H9 (cell line): ENCODE measurements around the gene TSPEAR. TPM values are rescaled to one million over a fixed set of nuclear protein-coding genes. Genes with fewer than 3 reads are reported as not detected.
A peak's percentile ranks its signal among the peaks of the same experiment; 100 is the strongest.

Experiments used
- DNase-seq: peaks from one replicate; pipeline ENCODE4 v3.0.0-alpha.2; 2017
- H2AFZ ChIP-seq: one replicate; pipeline ENCODE4 v1.6.1; 2013; ENCODE audit warnings: mild to moderate bottlenecking, low read length, control low read depth, moderate library complexity
- H2AK5ac ChIP-seq: 2 replicates; pipeline ENCODE4 v1.6.1; 2013; ENCODE audit warnings: low read length, control low read depth, mixed read lengths; ENCODE audit not compliant: insufficient read length
- H2BK120ac ChIP-seq: one replicate; pipeline ENCODE4 v1.6.1; 2013; ENCODE audit warnings: low read depth, mild to moderate bottlenecking, low read length, control low read depth, inconsistent platforms; ENCODE audit not compliant: poor library complexity, severe bottlenecking
- H2BK12ac ChIP-seq: 2 replicates; pipeline ENCODE4 v1.6.1; 2013; ENCODE audit warnings: low read length, control low read depth, mixed read lengths, low read depth; ENCODE audit not compliant: insufficient read length
- H2BK15ac ChIP-seq: 2 replicates; pipeline ENCODE4 v1.6.1; 2013; ENCODE audit warnings: low read depth, low read length, control low read depth
- H2BK20ac ChIP-seq: one replicate; pipeline ENCODE4 v1.6.1; 2013; ENCODE audit warnings: low read depth, mild to moderate bottlenecking, low read length, control low read depth, inconsistent platforms; ENCODE audit not compliant: poor library complexity, severe bottlenecking
- H2BK5ac ChIP-seq: 2 replicates; pipeline ENCODE4 v1.6.1; 2013; ENCODE audit warnings: low read length, control low read depth, mixed read lengths; ENCODE audit not compliant: insufficient read length
- H3K14ac ChIP-seq: 2 replicates; pipeline ENCODE4 v1.6.1; 2013; ENCODE audit warnings: low read length, control low read depth; ENCODE audit not compliant: insufficient read depth
- H3K18ac ChIP-seq: 2 replicates; pipeline ENCODE4 v1.6.1; 2013; ENCODE audit warnings: low read depth, mild to moderate bottlenecking, mixed read lengths, low read length, control low read depth; ENCODE audit not compliant: insufficient read length
- H3K23ac ChIP-seq: 2 replicates; pipeline ENCODE4 v1.6.1; 2013; ENCODE audit warnings: low read length, control low read depth, mixed read lengths, low read depth; ENCODE audit not compliant: insufficient read length
- H3K23me2 ChIP-seq: 2 replicates; pipeline ENCODE4 v1.6.1; 2013; ENCODE audit warnings: low read depth, mild to moderate bottlenecking, mixed read lengths, low read length, control low read depth; ENCODE audit not compliant: insufficient read length, poor library complexity, severe bottlenecking
- H3K27ac ChIP-seq: 2 replicates; pipeline ENCODE4 v1.5.1; 2013; ENCODE audit warnings: low read length, control low read depth, mixed read lengths, low read depth; ENCODE audit not compliant: insufficient read length
- H3K27me3 ChIP-seq: 2 replicates; pipeline ENCODE4 v1.6.1; 2013; ENCODE audit warnings: low read length, control low read depth, inconsistent platforms; ENCODE audit not compliant: insufficient read depth
- H3K4ac ChIP-seq: 2 replicates; pipeline ENCODE4 v1.6.1; 2013; ENCODE audit warnings: low read depth, mild to moderate bottlenecking, control low read depth, inconsistent platforms, low read length, moderate library complexity
- H3K4me1 ChIP-seq: 2 replicates; pipeline ENCODE4 v1.6.1; 2013; ENCODE audit warnings: low read length, control low read depth, inconsistent platforms; ENCODE audit not compliant: insufficient read depth
- H3K4me2 ChIP-seq: 2 replicates; pipeline ENCODE4 v1.6.1; 2013; ENCODE audit warnings: low read length, control low read depth, mixed read lengths; ENCODE audit not compliant: insufficient read length, insufficient read depth
- H3K56ac ChIP-seq: 2 replicates; pipeline ENCODE4 v1.6.1; 2013; ENCODE audit warnings: low read depth, mild to moderate bottlenecking, mixed read lengths, low read length, control low read depth; ENCODE audit not compliant: insufficient read length
- H3K79me1 ChIP-seq: 2 replicates; pipeline ENCODE4 v1.6.1; 2013; ENCODE audit warnings: low read depth, mild to moderate bottlenecking, moderate library complexity, low read length, control low read depth, inconsistent platforms; ENCODE audit not compliant: insufficient read depth, poor library complexity, severe bottlenecking
- H3K79me2 ChIP-seq: 2 replicates; pipeline ENCODE4 v1.6.1; 2013; ENCODE audit warnings: low read length, control low read depth, inconsistent platforms; ENCODE audit not compliant: insufficient read depth
- H3K9ac ChIP-seq: 2 replicates; pipeline ENCODE4 v1.6.1; 2013; ENCODE audit warnings: low read length, control low read depth, mixed read lengths; ENCODE audit not compliant: insufficient read length; ENCODE audit errors: extremely low read depth
- H3K9me3 ChIP-seq: one replicate; pipeline ENCODE4 v1.6.1; 2013; ENCODE audit warnings: low read depth, low read length, inconsistent platforms; ENCODE audit not compliant: control insufficient read depth
- H3T11ph ChIP-seq: one replicate; pipeline ENCODE4 v1.6.1; 2013; ENCODE audit warnings: mild to moderate bottlenecking, low read length, control low read depth, inconsistent platforms
- H4K20me1 ChIP-seq: one replicate; pipeline ENCODE4 v1.6.1; 2013; ENCODE audit not compliant: control insufficient read depth, insufficient read length, insufficient read depth
- H4K5ac ChIP-seq: 2 replicates; pipeline ENCODE4 v1.6.1; 2013; ENCODE audit warnings: low read depth, mild to moderate bottlenecking, mixed read lengths, low read length, control low read depth; ENCODE audit not compliant: insufficient read length
- H4K8ac ChIP-seq: replicated peaks from 2 replicates; pipeline ENCODE4 v1.6.1; 2013; ENCODE audit warnings: low read length, control low read depth, mixed read lengths, low read depth; ENCODE audit not compliant: insufficient read length
- H4K91ac ChIP-seq: 2 replicates; pipeline ENCODE4 v1.6.1; 2013; ENCODE audit warnings: low read depth, mild to moderate bottlenecking, moderate library complexity, mixed read lengths, low read length, control low read depth; ENCODE audit not compliant: insufficient read length
- H3K27ac Mint-ChIP-seq, 3 experiments: 2 replicates in 2 of 3; 3 replicates in 1 of 3; pipeline ENCODE4 v1.8.0; 2020 to 2021; ENCODE audit warnings: mixed read lengths in 3 of 3, mild to moderate bottlenecking in 1 of 3, moderate library complexity in 1 of 3
- H3K27me3 Mint-ChIP-seq: 2 replicates; pipeline ENCODE4 v1.8.0; 2021; ENCODE audit warnings: low read depth, mild to moderate bottlenecking, moderate library complexity, mixed read lengths
- H3K36me3 Mint-ChIP-seq, 3 experiments: 2 replicates in 2 of 3; 3 replicates in 1 of 3; pipeline ENCODE4 v1.8.0; 2020 to 2021; ENCODE audit warnings: low read depth in 3 of 3, mixed read lengths in 3 of 3; ENCODE audit not compliant: insufficient read depth in 1 of 3
- H3K4me1 Mint-ChIP-seq, 2 experiments: 2 replicates each; pipeline ENCODE4 v1.8.0; 2020; ENCODE audit warnings: mixed read lengths in 2 of 2
- H3K4me3 Mint-ChIP-seq, 2 experiments: 2 replicates in 1 of 2; 3 replicates in 1 of 2; pipeline ENCODE4 v1.8.0; 2020 to 2021; ENCODE audit warnings: mild to moderate bottlenecking in 2 of 2, mixed read lengths in 2 of 2, moderate library complexity in 1 of 2
- H3K9me3 Mint-ChIP-seq, 2 experiments: 2 replicates in 1 of 2; 3 replicates in 1 of 2; pipeline ENCODE4 v1.8.0; 2020; ENCODE audit warnings: mild to moderate bottlenecking in 2 of 2, mixed read lengths in 2 of 2, moderate library complexity in 1 of 2
- WGBS: extraction: QIAGEN DNeasy Blood & Tissue Kit; methylation state at CpG from one replicate; pipeline ENCODE4 v1.1.7; 2013; ENCODE audit warnings: missing lambda C conversion rate, low lambda C conversion rate, mixed read lengths; ENCODE audit not compliant: insufficient read length; ENCODE audit errors: extremely low coverage; 5-methylcytosine and 5-hydroxymethylcytosine counted together
- total RNA-seq: library from RNA; stranded (reverse); gene quantifications from 2 replicates; pipeline ENCODE4 v1.2.1, GENCODE V29; 2021
- TF ChIP-seq, protein P1 (sequence below): fragments of 200-600 bp; sonication (generic); conservative IDR thresholded peaks from 3 replicates; pipeline ENCODE4 v1.8.0; 2021; ENCODE audit warnings: antibody characterized with exemption, mild to moderate bottlenecking

TSPEAR gene
- total RNA-seq, 1 experiment from 2014 or later, result 1.3 TPM

DNA sequence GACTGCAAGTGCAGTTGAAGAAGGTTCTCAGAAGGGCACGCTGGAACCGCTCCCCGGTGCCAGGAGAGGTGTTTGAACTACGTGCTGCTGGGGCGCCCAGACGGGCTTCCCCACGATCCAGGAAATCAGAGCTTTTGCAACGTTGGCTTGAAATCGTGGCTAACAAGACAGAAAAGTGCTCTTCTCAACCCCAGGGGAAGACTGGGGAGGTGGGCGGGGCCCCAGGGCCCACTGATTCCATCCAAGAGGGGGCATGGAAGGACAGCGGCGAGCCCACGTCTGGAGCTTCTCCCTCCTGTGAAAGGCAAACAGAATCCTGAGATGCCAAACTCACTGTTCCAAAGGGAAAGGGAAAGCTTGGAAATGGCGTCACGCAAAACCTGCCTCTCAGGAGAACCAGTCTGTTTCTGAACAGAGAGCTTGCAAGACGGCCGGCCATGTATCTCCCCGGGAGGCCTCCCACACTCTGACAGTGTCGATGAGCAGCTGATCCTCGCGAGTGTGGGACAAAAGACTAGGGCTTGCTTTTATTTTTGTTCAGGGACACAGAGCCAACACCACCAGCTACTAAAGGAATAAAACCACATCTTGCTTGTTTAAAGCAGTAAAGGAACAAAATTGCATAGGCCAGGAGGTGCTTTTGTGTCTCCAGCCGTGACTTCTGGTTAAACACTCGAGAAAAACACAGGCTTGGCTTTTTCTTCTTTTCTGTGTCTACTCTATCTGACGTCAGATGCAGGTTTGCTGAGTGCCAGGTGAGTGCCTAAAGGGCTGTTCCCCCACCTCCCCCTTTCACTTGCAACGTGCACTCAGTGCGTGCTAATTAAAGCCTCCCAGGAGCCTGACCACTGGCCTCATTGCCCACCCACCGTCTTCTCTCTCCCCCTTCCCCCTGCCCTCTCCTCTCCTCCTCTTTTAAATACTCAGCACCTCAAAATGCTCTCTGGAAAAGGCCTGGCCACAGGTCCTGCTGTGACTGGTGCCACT lies 214.5 kb downstream of the TSPEAR start:
- no peak overlapping the region for H2BK15ac ChIP-seq
- no peak overlapping the region for H2AK5ac ChIP-seq
- no peak overlapping the region for H3K23ac ChIP-seq
- H2AFZ ChIP-seq, result no peak overlapping the region
- H3K27ac Mint-ChIP-seq, result peak overlapping the region in 1 of 3 experiments; percentile 59; a peak in 1 of 7 replicates
- H3K27me3 ChIP-seq, result no peaks in the 10 kb centered on the region
- H2BK12ac ChIP-seq, result no peak overlapping the region
- no peak overlapping the region for H4K5ac ChIP-seq
- no peaks in the 10 kb centered on the region for H4K20me1 ChIP-seq
- H3K9me3 Mint-ChIP-seq, result peaks cover 18 to 24% of the 10 kb centered on the region in 2 experiments
- no peak for DNase-seq
- no peak overlapping the region for H3K56ac ChIP-seq
- H4K8ac ChIP-seq, result no peak overlapping the region
- peaks cover 2% of the 10 kb centered on the region for H3K79me1 ChIP-seq
- no peak overlapping the region for H2BK120ac ChIP-seq
- peaks cover 4% of the 10 kb centered on the region; the same call in 1 of the 2 replicates for H3K4me1 ChIP-seq
- H2BK20ac ChIP-seq, result no peak overlapping the region
- H3K79me2 ChIP-seq, result no peaks in the 10 kb centered on the region; the same call in 1 of the 2 replicates
- no peak overlapping the region for H3K4ac ChIP-seq
- peak overlapping the region in 1 of 2 experiments; percentile 48; a peak in 1 of 5 replicates for H3K4me3 Mint-ChIP-seq
- no peak overlapping the region for H3K14ac ChIP-seq
- WGBS, result no CpG with 5 or more reads among the region's 27 CpGs
- H3T11ph ChIP-seq, result no peak overlapping the region
- H3K23me2 ChIP-seq, result no peaks in the 10 kb centered on the region
- H3K36me3 Mint-ChIP-seq, result peaks cover 20 to 32% (median 20%) of the 10 kb centered on the region in 3 experiments
- no peak overlapping the region for H3K4me2 ChIP-seq
- H3K18ac ChIP-seq, result no peak overlapping the region
- TF ChIP-seq, protein P1, sequence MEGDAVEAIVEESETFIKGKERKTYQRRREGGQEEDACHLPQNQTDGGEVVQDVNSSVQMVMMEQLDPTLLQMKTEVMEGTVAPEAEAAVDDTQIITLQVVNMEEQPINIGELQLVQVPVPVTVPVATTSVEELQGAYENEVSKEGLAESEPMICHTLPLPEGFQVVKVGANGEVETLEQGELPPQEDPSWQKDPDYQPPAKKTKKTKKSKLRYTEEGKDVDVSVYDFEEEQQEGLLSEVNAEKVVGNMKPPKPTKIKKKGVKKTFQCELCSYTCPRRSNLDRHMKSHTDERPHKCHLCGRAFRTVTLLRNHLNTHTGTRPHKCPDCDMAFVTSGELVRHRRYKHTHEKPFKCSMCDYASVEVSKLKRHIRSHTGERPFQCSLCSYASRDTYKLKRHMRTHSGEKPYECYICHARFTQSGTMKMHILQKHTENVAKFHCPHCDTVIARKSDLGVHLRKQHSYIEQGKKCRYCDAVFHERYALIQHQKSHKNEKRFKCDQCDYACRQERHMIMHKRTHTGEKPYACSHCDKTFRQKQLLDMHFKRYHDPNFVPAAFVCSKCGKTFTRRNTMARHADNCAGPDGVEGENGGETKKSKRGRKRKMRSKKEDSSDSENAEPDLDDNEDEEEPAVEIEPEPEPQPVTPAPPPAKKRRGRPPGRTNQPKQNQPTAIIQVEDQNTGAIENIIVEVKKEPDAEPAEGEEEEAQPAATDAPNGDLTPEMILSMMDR, result no peak
- peaks cover 24 to 27% of the 10 kb centered on the region in 2 experiments for H3K4me1 Mint-ChIP-seq
- H3K27ac ChIP-seq, result no peak overlapping the region
- no peak overlapping the region for H3K9ac ChIP-seq
- no peak overlapping the region for H4K91ac ChIP-seq
- H3K27me3 Mint-ChIP-seq, result peaks cover 2% of the 10 kb centered on the region; the same call in 1 of the 2 replicates
- H2BK5ac ChIP-seq, result no peak overlapping the region
- peaks cover 19% of the 10 kb centered on the region for H3K9me3 ChIP-seq
